IMR-90 (cell line): Measurements from ENCODE around the gene CPNE2. TPM values are rescaled to one million over a fixed set of nuclear protein-coding genes. Genes with fewer than 3 reads are reported as not detected.
A peak's percentile ranks its signal among the peaks of the same experiment; 100 is the strongest.
"Not testable (repeated sequence)": the region's sequence is repeated elsewhere in the genome, so short reads cannot be mapped to it uniquely, and the experiment has no call there.

ENCODE experiments used
- ATAC-seq: fragments of 200-7000 bp; cut with Tn5 transposase; 2 replicates; pipeline ENCODE4 v1.9.1; 2020; ENCODE audit warnings: low read depth, mild to moderate bottlenecking, moderate library complexity
- BruUV-seq: library from RNA; stranded (reverse); fragments of 400-500 nt; replicated peaks from 2 replicates; lab custom pipeline; 2021; lab: Mats Ljungman, UMichigan
- CTCF ChIA-PET: fragments of 300-600 bp; formaldehyde crosslinking; extraction: SDS; loops from one replicate; lab custom pipeline; 2021; ENCODE audit warnings: antibody characterized with exemption; lab: Yijun Ruan, JAX
- POLR2A ChIA-PET: fragments of 300-600 bp; sonication (Branson Sonifier 250); formaldehyde crosslinking; loops from one replicate; lab custom pipeline; 2022; ENCODE audit warnings: antibody characterized with exemption; ENCODE audit not compliant: unreplicated experiment; lab: Charles Lee
- DNase-seq: peaks from one replicate; pipeline ENCODE4 v3.0.0; 2013
- H2AFZ ChIP-seq: replicated peaks from 2 replicates; pipeline ENCODE3; 2013; ENCODE audit warnings: low read length, mild to moderate bottlenecking; ENCODE audit not compliant: poor library complexity
- H2AK5ac ChIP-seq: 2 replicates; pipeline ENCODE4 v1.6.1; 2013; ENCODE audit warnings: low read depth, low read length, inconsistent platforms
- H2AK9ac ChIP-seq: replicated peaks from 2 replicates; pipeline ENCODE3; 2013; ENCODE audit warnings: mild to moderate bottlenecking, low read depth, low read length, moderate library complexity; ENCODE audit not compliant: poor library complexity
- H2BK120ac ChIP-seq: 2 replicates; pipeline ENCODE4 v1.6.1; 2013; ENCODE audit warnings: low read depth, low read length, inconsistent platforms
- H2BK15ac ChIP-seq: 3 replicates; pipeline ENCODE4 v1.6.1; 2013; ENCODE audit warnings: low read depth, low read length, inconsistent platforms
- H2BK20ac ChIP-seq: 2 replicates; pipeline ENCODE4 v1.6.1; 2013; ENCODE audit warnings: low read depth, mild to moderate bottlenecking, inconsistent platforms, low read length, moderate library complexity
- H2BK5ac ChIP-seq: 2 replicates; pipeline ENCODE4 v1.6.1; 2013; ENCODE audit warnings: mild to moderate bottlenecking, low read depth, low read length, inconsistent platforms; ENCODE audit not compliant: poor library complexity, severe bottlenecking
- H3K14ac ChIP-seq: replicated peaks from 2 replicates; pipeline ENCODE4 v1.6.1; 2013; ENCODE audit warnings: low read depth, low read length, inconsistent platforms
- H3K18ac ChIP-seq: 2 replicates; pipeline ENCODE4 v1.6.1; 2013; ENCODE audit warnings: low read depth, low read length, control low read depth
- H3K23ac ChIP-seq: 2 replicates; pipeline ENCODE4 v1.6.1; 2013; ENCODE audit warnings: low read depth, low read length, inconsistent platforms
- H3K27ac ChIP-seq: 2 replicates; pipeline ENCODE4 v1.5.1; 2013; ENCODE audit warnings: mild to moderate bottlenecking, control low read depth, low read length; ENCODE audit not compliant: insufficient read depth
- H3K27me3 ChIP-seq: 2 replicates; pipeline ENCODE4 v1.6.1; 2013; ENCODE audit warnings: low read length; ENCODE audit not compliant: control insufficient read depth, insufficient read depth
- H3K36me3 ChIP-seq: 2 replicates; pipeline ENCODE4 v1.6.1; 2013; ENCODE audit warnings: low read length, mixed read lengths; ENCODE audit not compliant: control insufficient read depth, insufficient read depth
- H3K4ac ChIP-seq: 2 replicates; pipeline ENCODE4 v1.6.1; 2013; ENCODE audit warnings: low read depth, low read length, inconsistent platforms
- H3K4me1 ChIP-seq: 2 replicates; pipeline ENCODE4 v1.6.1; 2013; ENCODE audit warnings: low read length, mixed read lengths; ENCODE audit not compliant: control insufficient read depth, insufficient read depth
- H3K4me2 ChIP-seq: 2 replicates; pipeline ENCODE4 v1.6.1; 2013; ENCODE audit warnings: low read depth, mild to moderate bottlenecking, control low read depth, low read length, moderate library complexity
- H3K4me3 ChIP-seq: 2 replicates; pipeline ENCODE4 v1.5.1; 2013; ENCODE audit warnings: low read depth, mild to moderate bottlenecking, control low read depth, low read length, moderate library complexity; ENCODE audit not compliant: insufficient read depth
- H3K56ac ChIP-seq: 2 replicates; pipeline ENCODE4 v1.6.1; 2013; ENCODE audit warnings: low read length, inconsistent platforms; ENCODE audit not compliant: insufficient read depth; ENCODE audit errors: extremely low read depth
- H3K79me1 ChIP-seq, 2 experiments: 2 replicates each; pipeline ENCODE4 v1.6.1; 2013; ENCODE audit warnings: low read length in 2 of 2, inconsistent platforms in 1 of 2, low read depth in 1 of 2
- H3K9ac ChIP-seq: 2 replicates; pipeline ENCODE4 v1.6.1; 2013; ENCODE audit warnings: low read depth, low read length, control low read depth
- H3K9me1 ChIP-seq: 2 replicates; pipeline ENCODE4 v1.6.1; 2013; ENCODE audit warnings: low read length, inconsistent platforms; ENCODE audit not compliant: insufficient read depth
- H3K9me3 ChIP-seq: 2 replicates; pipeline ENCODE4 v1.6.1; 2013; ENCODE audit warnings: low read length; ENCODE audit not compliant: control insufficient read depth, insufficient read depth
- H4K20me1 ChIP-seq: 2 replicates; pipeline ENCODE4 v1.6.1; 2013; ENCODE audit warnings: low read length, inconsistent platforms; ENCODE audit not compliant: insufficient read depth
- H4K5ac ChIP-seq: 2 replicates; pipeline ENCODE4 v1.6.1; 2013; ENCODE audit warnings: mild to moderate bottlenecking, low read depth, low read length, control low read depth
- H4K8ac ChIP-seq, 2 experiments: 2 replicates each; pipeline ENCODE4 v1.6.1; 2013; ENCODE audit warnings: low read depth in 2 of 2, low read length in 2 of 2, control low read depth in 1 of 2, inconsistent platforms in 1 of 2
- H4K91ac ChIP-seq: 2 replicates; pipeline ENCODE4 v1.6.1; 2013; ENCODE audit warnings: low read depth, low read length, inconsistent platforms; ENCODE audit not compliant: insufficient read depth
- WGBS, 2 experiments: methylation state at CpG; one replicate each; pipeline versions ENCODE4 v1.1.5 to v1.1.7; 2013; ENCODE audit warnings: missing lambda C conversion rate in 2 of 2; ENCODE audit not compliant: insufficient read length in 1 of 2; ENCODE audit errors: extremely low coverage in 2 of 2; 5-methylcytosine and 5-hydroxymethylcytosine counted together
- dilution Hi-C: fragments of 300-500 bp; cut with HindIII; formaldehyde crosslinking; loops from one replicate; pipeline ENCODE4 v1.14.3; 2018; ENCODE audit warnings: low sequenced_read_pairs; ENCODE audit not compliant: unreplicated experiment
- in situ Hi-C: fragments of 300-500 bp; cut with MboI; formaldehyde crosslinking; loops from 3 replicates; pipeline ENCODE4 v1.14.3; 2019; ENCODE audit warnings: low sequenced_read_pairs, inconsistent platforms, mixed read lengths
- intact Hi-C: fragments of 100-400 bp; cut with micrococcal nuclease; formaldehyde crosslinking; loops from 2 replicates; pipeline ENCODE4 v1.10.0; 2022
- polyA plus RNA-seq, 3 experiments: library from polyadenylated mRNA; depleted of rRNA; stranded (reverse); fragments of >200 nt; gene quantifications; 2 replicates each; pipeline ENCODE4 v1.2.3, GENCODE V29; 2012; ENCODE audit warnings: low replicate concordance in 1 of 3
- total RNA-seq: library from RNA; depleted of rRNA; stranded (reverse); fragments of >200 nt; gene quantifications from 2 replicates; pipeline ENCODE4 v1.2.3, GENCODE V29; 2012

CPNE2 gene
- total and polyA plus RNA-seq, 2 of the 4 experiments (the other 2 are of a cell fraction), result 15.4 to 48.0 TPM

DNA sequence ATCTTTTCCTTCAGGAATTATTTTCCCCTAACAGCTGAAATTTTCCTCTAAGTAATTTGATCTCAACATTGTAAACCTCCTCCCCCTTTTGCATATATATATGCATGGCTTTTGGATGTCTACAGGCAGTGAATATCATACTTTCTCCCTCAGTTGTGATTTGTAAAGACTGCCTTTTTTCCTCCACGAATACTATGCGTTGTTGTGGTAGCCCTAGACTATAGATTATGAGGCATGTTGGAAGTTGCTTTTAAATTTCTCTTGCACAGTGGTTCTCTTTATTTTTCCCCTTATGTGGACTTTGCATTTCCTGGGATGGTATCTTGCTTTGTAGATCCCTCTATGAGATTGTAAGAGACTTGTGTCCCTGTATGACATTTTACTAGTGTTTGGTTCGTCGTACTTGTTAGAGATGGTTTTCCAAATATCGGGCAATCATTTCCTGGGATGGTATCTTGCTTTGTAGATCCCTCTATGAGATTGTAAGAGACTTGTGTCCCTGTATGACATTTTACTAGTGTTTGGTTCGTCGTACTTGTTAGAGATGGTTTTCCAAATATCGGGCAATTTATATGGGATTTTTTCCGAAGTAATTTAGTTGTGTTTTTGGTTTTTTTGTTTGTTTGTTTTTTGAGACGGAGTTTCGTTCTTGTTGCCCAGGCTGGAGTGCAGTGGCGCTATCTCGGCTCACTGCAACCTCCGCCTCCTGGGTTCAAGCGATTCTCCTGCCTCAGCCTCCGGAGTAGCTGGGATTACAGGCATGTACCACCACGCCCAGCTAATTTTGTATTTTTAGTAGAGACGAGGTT is 95.7 kb downstream of the CPNE2 start:
- H4K91ac ChIP-seq, H2BK120ac ChIP-seq, ATAC-seq, H4K8ac ChIP-seq, H2BK15ac ChIP-seq, H3K56ac ChIP-seq, H2AFZ ChIP-seq, in situ Hi-C loops, H2BK5ac ChIP-seq, H3K9me1 ChIP-seq, DNase-seq, H3K14ac ChIP-seq, H3K27me3 ChIP-seq, H2AK5ac ChIP-seq, H2AK9ac ChIP-seq, dilution Hi-C loops, POLR2A ChIA-PET, H3K9me3 ChIP-seq, H3K36me3 ChIP-seq, H3K4ac ChIP-seq, H3K18ac ChIP-seq, CTCF ChIA-PET, H3K27ac ChIP-seq, H2BK20ac ChIP-seq, H4K5ac ChIP-seq: not testable (repeated sequence)
- H3K4me3 ChIP-seq, result peak overlapping the region; percentile 74; the same call in 1 of the 2 replicates
- peak overlapping the region; percentile 97; the same call in 1 of the 2 replicates for H3K23ac ChIP-seq
- H4K20me1 ChIP-seq, result peaks cover 18% of the 10 kb centered on the region; the same call in 1 of the 2 replicates
- peak overlapping the region; percentile 99 for H3K4me2 ChIP-seq
- peak overlapping the region; percentile 13; the same call in 1 of the 2 replicates for H3K9ac ChIP-seq
- TSS peak; percentile 32 for BruUV-seq
- 93 to 100% methylated on average over 1 to 3 of the region's 18 CpGs for WGBS, 2 experiments
- peaks cover 15% of the 10 kb centered on the region for H3K4me1 ChIP-seq
- intact Hi-C loops, result loop anchor here (2.0 kb wide), 1 partner anchor 113 kb away; no protein-coding TSS in a partner anchor
- peaks cover 17 to 68% of the 10 kb centered on the region in 2 experiments for H3K79me1 ChIP-seq
